ENCODE measurements around the gene NLGN1.
A peak's percentile ranks its signal among the peaks of the same experiment; 100 is the strongest.
"Not testable (repeated sequence)": the region's sequence is repeated elsewhere in the genome, so short reads cannot be mapped to it uniquely, and the experiment has no call there.

NLGN1 gene

GRCh38 chr3:173510565-173510964, 113.0 kb downstream of the NLGN1 start:
- Histone ChIP-seq H3K4me3 (ENCODE audit: control insufficient read depth in 1 of 7, extremely low read depth in 1 of 7, insufficient read depth in 4 of 7, low read depth in 2 of 7, low read length in 6 of 7) (no peak overlapping the region), H3K27me3 (replicated peaks in 2 of 5; ENCODE audit: control insufficient read depth in 4 of 5, insufficient read depth in 5 of 5, low read length in 4 of 5) (no peaks in the 10 kb centered on the region), H3K27ac (ENCODE audit: insufficient read depth in 1 of 2, low read depth in 1 of 2, low read length in 2 of 2, poor library complexity in 1 of 2, severe bottlenecking in 2 of 2) (no peak overlapping the region), H3K36me3 (ENCODE audit: control insufficient read depth in 4 of 4, insufficient read depth in 4 of 4, low read length in 3 of 4) (no peaks in the 10 kb centered on the region), H3K4me1 (ENCODE audit: control extremely low read depth in 1 of 4, control insufficient read depth in 4 of 4, insufficient read depth in 4 of 4, low read length in 3 of 4) (no peaks in the 10 kb centered on the region), H3K9me3 (ENCODE audit: control extremely low read depth in 1 of 5, control insufficient read depth in 4 of 5, insufficient read depth in 2 of 5, low read depth in 1 of 5, low read length in 4 of 5) (peaks cover 0 to 8% (median 0%) of the 10 kb centered on the region in 5 experiments)
- WGBS (ENCODE audit: insufficient coverage): 100% methylated on average over 2 of the region's 4 CpGs
- no peak for DNase-seq
- CTCF ChIA-PET: no interaction called here
- POLR2A ChIA-PET: no interaction called here

DNA sequence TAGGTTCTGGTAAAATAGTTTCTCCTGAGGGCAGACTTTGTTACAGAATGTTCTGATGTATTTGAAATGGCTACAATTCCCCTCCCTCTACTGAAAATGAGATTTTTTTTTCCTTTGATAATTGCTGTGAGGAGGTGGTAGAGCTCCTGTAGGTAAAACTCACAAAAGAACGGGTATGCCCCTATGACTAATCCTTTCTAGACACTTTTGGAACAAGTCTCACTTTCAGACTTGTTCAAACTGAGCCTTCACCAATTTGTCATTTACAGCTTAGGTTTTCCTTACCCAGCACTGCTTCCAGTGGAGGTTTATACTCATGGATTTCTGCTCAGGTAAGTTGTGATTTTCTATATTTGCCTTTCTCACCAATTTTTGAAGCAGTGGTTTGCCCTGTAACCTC, 115.6 kb downstream of the NLGN1 start:
- no peak overlapping the region for H3K4me3 ChIP-seq (ENCODE audit: control insufficient read depth in 1 of 7, extremely low read depth in 1 of 7, insufficient read depth in 4 of 7, low read depth in 2 of 7, low read length in 6 of 7)
- H3K9me3 ChIP-seq (ENCODE audit: control extremely low read depth in 1 of 5, control insufficient read depth in 4 of 5, insufficient read depth in 2 of 5, low read depth in 1 of 5, low read length in 4 of 5): peaks cover 0 to 8% (median 0%) of the 10 kb centered on the region in 5 experiments
- no peak for DNase-seq
- 100% methylated on average over 1 of the region's 1 CpG for WGBS (ENCODE audit: insufficient coverage)
- no peaks in the 10 kb centered on the region for H3K36me3 ChIP-seq (ENCODE audit: control insufficient read depth in 4 of 4, insufficient read depth in 4 of 4, low read length in 3 of 4)
- no peak overlapping the region for H3K27ac ChIP-seq (ENCODE audit: insufficient read depth in 1 of 2, low read depth in 1 of 2, low read length in 2 of 2, poor library complexity in 1 of 2, severe bottlenecking in 2 of 2)
- no peaks in the 10 kb centered on the region for H3K27me3 ChIP-seq (replicated peaks in 2 of 5; ENCODE audit: control insufficient read depth in 4 of 5, insufficient read depth in 5 of 5, low read length in 4 of 5)
- CTCF ChIA-PET: no interaction called here
- POLR2A ChIA-PET: no interaction called here
- H3K4me1 ChIP-seq (ENCODE audit: control extremely low read depth in 1 of 4, control insufficient read depth in 4 of 4, insufficient read depth in 4 of 4, low read length in 3 of 4): no peaks in the 10 kb centered on the region

DNA sequence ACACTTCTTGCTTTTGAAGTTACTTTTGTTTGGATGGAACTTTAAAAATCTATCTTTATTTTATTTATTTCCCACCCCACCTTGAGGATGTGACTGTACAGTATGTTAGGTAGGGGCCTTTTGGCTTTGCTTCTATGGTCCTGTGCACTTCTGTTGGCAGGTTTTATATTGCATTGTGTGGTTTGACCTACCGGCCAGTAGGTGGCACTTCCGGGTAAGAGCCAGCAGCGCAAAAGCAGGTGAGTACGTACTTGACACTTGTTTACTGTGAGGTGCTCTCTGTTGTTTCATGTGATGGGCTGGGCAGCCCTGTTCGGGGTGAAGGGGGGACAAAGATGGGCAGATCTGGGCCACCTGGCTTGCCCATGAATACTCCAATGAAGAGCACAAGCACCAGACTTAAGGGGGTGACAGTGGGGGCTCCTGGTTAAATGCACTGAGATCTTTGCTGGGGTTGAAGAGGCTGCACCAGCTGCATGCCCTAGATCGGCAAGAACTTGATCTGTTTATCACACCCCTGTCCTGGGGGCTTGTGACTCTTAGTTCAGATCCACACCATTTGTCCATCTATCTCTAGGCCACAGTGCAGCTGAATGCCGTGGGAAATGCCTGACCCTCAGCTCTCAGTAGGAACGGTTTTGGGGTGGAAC, 131.6 kb downstream of the NLGN1 start:
- no peak overlapping the region for H3K4me3 ChIP-seq (ENCODE audit: control insufficient read depth in 1 of 7, extremely low read depth in 1 of 7, insufficient read depth in 4 of 7, low read depth in 2 of 7, low read length in 6 of 7)
- CTCF ChIA-PET: interaction anchor here (0.9 kb wide), 1 partner anchor 11 kb away, joined by 3 read pairs; no protein-coding TSS in a partner anchor
- H3K36me3 ChIP-seq (ENCODE audit: control insufficient read depth in 4 of 4, insufficient read depth in 4 of 4, low read length in 3 of 4): no peaks in the 10 kb centered on the region
- 66% methylated on average over 6 of the region's 8 CpGs for WGBS (ENCODE audit: insufficient coverage)
- H3K9me3 ChIP-seq (ENCODE audit: control extremely low read depth in 1 of 5, control insufficient read depth in 4 of 5, insufficient read depth in 2 of 5, low read depth in 1 of 5, low read length in 4 of 5): peaks cover 0 to 7% (median 0%) of the 10 kb centered on the region in 5 experiments
- H3K27ac ChIP-seq (ENCODE audit: insufficient read depth in 1 of 2, low read depth in 1 of 2, low read length in 2 of 2, poor library complexity in 1 of 2, severe bottlenecking in 2 of 2): no peak overlapping the region
- H3K4me1 ChIP-seq (ENCODE audit: control extremely low read depth in 1 of 4, control insufficient read depth in 4 of 4, insufficient read depth in 4 of 4, low read length in 3 of 4): no peaks in the 10 kb centered on the region
- no peaks in the 10 kb centered on the region for H3K27me3 ChIP-seq (replicated peaks in 2 of 5; ENCODE audit: control insufficient read depth in 4 of 5, insufficient read depth in 5 of 5, low read length in 4 of 5)
- POLR2A ChIA-PET: no interaction called here
- peak in 2 of 3 donors; percentile 28 to 39 for DNase-seq

GRCh38 chr3:173531602-173532001, 134.1 kb downstream of the NLGN1 start:
- POLR2A ChIA-PET: no interaction called here
- Histone ChIP-seq H3K36me3 (ENCODE audit: control insufficient read depth in 4 of 4, insufficient read depth in 4 of 4, low read length in 3 of 4) (no peaks in the 10 kb centered on the region), H3K4me1 (ENCODE audit: control extremely low read depth in 1 of 4, control insufficient read depth in 4 of 4, insufficient read depth in 4 of 4, low read length in 3 of 4) (no peaks in the 10 kb centered on the region), H3K27me3 (replicated peaks in 2 of 5; ENCODE audit: control insufficient read depth in 4 of 5, insufficient read depth in 5 of 5, low read length in 4 of 5) (no peaks in the 10 kb centered on the region), H3K9me3 (ENCODE audit: control extremely low read depth in 1 of 5, control insufficient read depth in 4 of 5, insufficient read depth in 2 of 5, low read depth in 1 of 5, low read length in 4 of 5) (peaks cover 0 to 4% (median 0%) of the 10 kb centered on the region in 5 experiments), H3K27ac (ENCODE audit: insufficient read depth in 1 of 2, low read depth in 1 of 2, low read length in 2 of 2, poor library complexity in 1 of 2, severe bottlenecking in 2 of 2) (no peak overlapping the region), H3K4me3 (ENCODE audit: control insufficient read depth in 1 of 7, extremely low read depth in 1 of 7, insufficient read depth in 4 of 7, low read depth in 2 of 7, low read length in 6 of 7) (no peak overlapping the region)
- WGBS (ENCODE audit: insufficient coverage): no CpG with 5 or more reads among the region's 1 CpG
- DNase-seq: no peak
- CTCF ChIA-PET: no interaction called here

- ChIA-PET POLR2A (interaction anchor here (0.8 kb wide), 1 partner anchor 164 kb away, joined by 3 read pairs; no protein-coding TSS in a partner anchor), CTCF (interaction anchor here (0.5 to 0.7 kb wide), 3 partner anchors 43 to 1282 kb away, joined by 3 read pairs; no protein-coding TSS in a partner anchor)
- Histone ChIP-seq H3K27ac (ENCODE audit: insufficient read depth in 1 of 2, low read depth in 1 of 2, low read length in 2 of 2, poor library complexity in 1 of 2, severe bottlenecking in 2 of 2) (no peak overlapping the region), H3K27me3 (replicated peaks in 2 of 5; ENCODE audit: control insufficient read depth in 4 of 5, insufficient read depth in 5 of 5, low read length in 4 of 5) (no peaks in the 10 kb centered on the region), H3K9me3 (ENCODE audit: control extremely low read depth in 1 of 5, control insufficient read depth in 4 of 5, insufficient read depth in 2 of 5, low read depth in 1 of 5, low read length in 4 of 5) (no peaks in the 10 kb centered on the region), H3K36me3 (ENCODE audit: control insufficient read depth in 4 of 4, insufficient read depth in 4 of 4, low read length in 3 of 4) (no peaks in the 10 kb centered on the region), H3K4me1 (ENCODE audit: control extremely low read depth in 1 of 4, control insufficient read depth in 4 of 4, insufficient read depth in 4 of 4, low read length in 3 of 4) (no peaks in the 10 kb centered on the region), H3K4me3 (ENCODE audit: control insufficient read depth in 1 of 7, extremely low read depth in 1 of 7, insufficient read depth in 4 of 7, low read depth in 2 of 7, low read length in 6 of 7) (no peak overlapping the region)
- DNase-seq: no peak
- WGBS (ENCODE audit: insufficient coverage): 100% methylated on average over 1 of the region's 5 CpGs
These were observed 140.9 kb downstream of the NLGN1 start for GRCh38 chr3:173538410-173538809.

DNA sequence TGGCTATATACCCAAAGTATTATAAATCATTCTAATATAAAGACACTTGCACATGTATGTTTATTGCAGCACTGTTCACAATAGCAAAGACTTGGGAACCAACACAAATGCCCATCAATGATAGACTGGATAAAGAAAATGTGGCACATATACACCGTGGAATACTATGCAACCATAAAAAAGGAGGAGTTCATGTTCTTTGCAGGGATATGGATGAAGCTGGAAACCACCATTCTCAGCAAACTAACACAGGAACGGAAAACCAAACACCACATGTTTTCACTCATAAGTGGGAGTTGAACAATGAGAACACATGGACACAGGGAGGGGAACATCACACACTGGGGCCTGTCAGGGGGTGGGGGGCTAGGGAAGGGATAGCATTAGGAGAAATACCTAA, 148.0 kb downstream of the NLGN1 start:
- DNase-seq; H3K4me3 ChIP-seq (ENCODE audit: control insufficient read depth in 1 of 7, extremely low read depth in 1 of 7, insufficient read depth in 4 of 7, low read depth in 2 of 7, low read length in 6 of 7); POLR2A ChIA-PET; H3K27ac ChIP-seq (ENCODE audit: insufficient read depth in 1 of 2, low read depth in 1 of 2, low read length in 2 of 2, poor library complexity in 1 of 2, severe bottlenecking in 2 of 2); CTCF ChIA-PET; H3K27me3 ChIP-seq (replicated peaks in 2 of 5; ENCODE audit: control insufficient read depth in 4 of 5, insufficient read depth in 5 of 5, low read length in 4 of 5); H3K9me3 ChIP-seq (ENCODE audit: control extremely low read depth in 1 of 5, control insufficient read depth in 4 of 5, insufficient read depth in 2 of 5, low read depth in 1 of 5, low read length in 4 of 5); H3K4me1 ChIP-seq (ENCODE audit: control extremely low read depth in 1 of 4, control insufficient read depth in 4 of 4, insufficient read depth in 4 of 4, low read length in 3 of 4); H3K36me3 ChIP-seq (ENCODE audit: control insufficient read depth in 4 of 4, insufficient read depth in 4 of 4, low read length in 3 of 4): not testable (repeated sequence)
- WGBS (ENCODE audit: insufficient coverage): no CpG with 5 or more reads among the region's 2 CpGs

GRCh38 chr3:173547070-173547469, 149.5 kb downstream of the NLGN1 start:
- 100% methylated on average over 3 of the region's 6 CpGs for WGBS (ENCODE audit: insufficient coverage)

More at GRCh38 chr3:173547070-173547469, 149.5 kb downstream of the NLGN1 start:
- CTCF ChIA-PET: no interaction called here
- DNase-seq: no peak
- H3K9me3 ChIP-seq (ENCODE audit: control extremely low read depth in 1 of 5, control insufficient read depth in 4 of 5, insufficient read depth in 2 of 5, low read depth in 1 of 5, low read length in 4 of 5): no peaks in the 10 kb centered on the region
- no peaks in the 10 kb centered on the region for H3K27me3 ChIP-seq (replicated peaks in 2 of 5; ENCODE audit: control insufficient read depth in 4 of 5, insufficient read depth in 5 of 5, low read length in 4 of 5)
- H3K4me1 ChIP-seq (ENCODE audit: control extremely low read depth in 1 of 4, control insufficient read depth in 4 of 4, insufficient read depth in 4 of 4, low read length in 3 of 4): no peaks in the 10 kb centered on the region
- no peaks in the 10 kb centered on the region for H3K36me3 ChIP-seq (ENCODE audit: control insufficient read depth in 4 of 4, insufficient read depth in 4 of 4, low read length in 3 of 4)
- H3K4me3 ChIP-seq (ENCODE audit: control insufficient read depth in 1 of 7, extremely low read depth in 1 of 7, insufficient read depth in 4 of 7, low read depth in 2 of 7, low read length in 6 of 7): no peak overlapping the region
- H3K27ac ChIP-seq (ENCODE audit: insufficient read depth in 1 of 2, low read depth in 1 of 2, low read length in 2 of 2, poor library complexity in 1 of 2, severe bottlenecking in 2 of 2): no peak overlapping the region
- POLR2A ChIA-PET: no interaction called here

All from common myeloid progenitor, CD34-positive (primary cell).